Daoy (cell line): ENCODE measurements around the gene LMO7. TPM values are rescaled to one million over a fixed set of nuclear protein-coding genes. Genes with fewer than 3 reads are reported as not detected.
"Not testable (repeated sequence)": the region's sequence is repeated elsewhere in the genome, so short reads cannot be mapped to it uniquely, and the experiment has no call there.

ENCODE experiments used
- DNase-seq: peaks from one replicate; pipeline ENCODE4 v3.0.0-alpha.2; 2015; ENCODE audit warnings: low read depth
- total RNA-seq: library from RNA; depleted of rRNA; stranded (reverse); fragments of >200 nt; shearing (Covaris generic); gene quantifications from 2 replicates; pipeline ENCODE4 v1.2.3, GENCODE V29; 2014

LMO7 gene
- total RNA-seq, 1 experiment from 2014 or later, result 26.4 TPM

GRCh38 chr13:75743072-75743471 is 106.9 kb downstream of the LMO7 start:
- DNase-seq, result not testable (repeated sequence)

- DNase-seq, result no peak
Measured at GRCh38 chr13:75744127-75744526, 108.0 kb downstream of the LMO7 start.

GRCh38 chr13:75745387-75745786 is 109.3 kb downstream of the LMO7 start:
- no peak for DNase-seq

GRCh38 chr13:75748874-75749273 is 112.7 kb downstream of the LMO7 start:
- DNase-seq, result no peak

- DNase-seq, result peak; percentile 10
Measured at GRCh38 chr13:75749407-75749806, 113.3 kb downstream of the LMO7 start.

GRCh38 chr13:75751350-75751749 is 115.2 kb downstream of the LMO7 start:
- no peak for DNase-seq

GRCh38 chr13:75752826-75753225 is 116.7 kb downstream of the LMO7 start:
- no peak for DNase-seq

- DNase-seq, result no peak
Measured at GRCh38 chr13:75754936-75755335, 118.8 kb downstream of the LMO7 start.

- DNase-seq, result no peak
Measured at GRCh38 chr13:75757336-75757735, 121.2 kb downstream of the LMO7 start.

GRCh38 chr13:75759531-75759930 is 123.4 kb downstream of the LMO7 start:
- no peak for DNase-seq

- no peak for DNase-seq
Measured at GRCh38 chr13:75760131-75761021, 124.2 kb downstream of the LMO7 start.

GRCh38 chr13:75761369-75761768 is 125.2 kb downstream of the LMO7 start:
- DNase-seq, result no peak

- no peak for DNase-seq
Measured at GRCh38 chr13:75762076-75762937, 126.2 kb downstream of the LMO7 start.

- DNase-seq, result no peak
Measured at GRCh38 chr13:75762955-75763354, 126.8 kb downstream of the LMO7 start.

- DNase-seq, result no peak
Measured at GRCh38 chr13:75763512-75763911, 127.4 kb downstream of the LMO7 start.

- DNase-seq, result no peak
Measured at GRCh38 chr13:75764251-75764925, 128.3 kb downstream of the LMO7 start.

- no peak for DNase-seq
Measured at GRCh38 chr13:75764926-75765310, 128.8 kb downstream of the LMO7 start.

GRCh38 chr13:75766636-75767035 is 130.5 kb downstream of the LMO7 start:
- DNase-seq, result no peak

GRCh38 chr13:75769141-75769905 is 133.2 kb downstream of the LMO7 start:
- no peak for DNase-seq

GRCh38 chr13:75770164-75770563 is 134.0 kb downstream of the LMO7 start:
- DNase-seq, result no peak

GRCh38 chr13:75770592-75771011 is 134.5 kb downstream of the LMO7 start:
- no peak for DNase-seq
